PC-9 (cell line): ENCODE data around the gene P2RY13.

Experiments
- EZH2 ChIP-seq: fragments of 200-600 bp; sonication (generic); IDR thresholded peaks from 2 replicates; pipeline ENCODE4 v1.8.0; 2017; ENCODE audit warnings: antibody characterized with exemption, low read depth
- TF ChIP-seq, protein P1 (sequence below): fragments of 200-600 bp; sonication (generic); conservative IDR thresholded peaks from 2 replicates; pipeline ENCODE4 v1.6.1; 2017; ENCODE audit warnings: mixed run types, antibody characterized with exemption, mild to moderate bottlenecking, moderate library complexity

- no peak for TF ChIP-seq EZH2
- TF ChIP-seq, protein P1, sequence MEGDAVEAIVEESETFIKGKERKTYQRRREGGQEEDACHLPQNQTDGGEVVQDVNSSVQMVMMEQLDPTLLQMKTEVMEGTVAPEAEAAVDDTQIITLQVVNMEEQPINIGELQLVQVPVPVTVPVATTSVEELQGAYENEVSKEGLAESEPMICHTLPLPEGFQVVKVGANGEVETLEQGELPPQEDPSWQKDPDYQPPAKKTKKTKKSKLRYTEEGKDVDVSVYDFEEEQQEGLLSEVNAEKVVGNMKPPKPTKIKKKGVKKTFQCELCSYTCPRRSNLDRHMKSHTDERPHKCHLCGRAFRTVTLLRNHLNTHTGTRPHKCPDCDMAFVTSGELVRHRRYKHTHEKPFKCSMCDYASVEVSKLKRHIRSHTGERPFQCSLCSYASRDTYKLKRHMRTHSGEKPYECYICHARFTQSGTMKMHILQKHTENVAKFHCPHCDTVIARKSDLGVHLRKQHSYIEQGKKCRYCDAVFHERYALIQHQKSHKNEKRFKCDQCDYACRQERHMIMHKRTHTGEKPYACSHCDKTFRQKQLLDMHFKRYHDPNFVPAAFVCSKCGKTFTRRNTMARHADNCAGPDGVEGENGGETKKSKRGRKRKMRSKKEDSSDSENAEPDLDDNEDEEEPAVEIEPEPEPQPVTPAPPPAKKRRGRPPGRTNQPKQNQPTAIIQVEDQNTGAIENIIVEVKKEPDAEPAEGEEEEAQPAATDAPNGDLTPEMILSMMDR: no peak
Observed at GRCh38 chr3:151305775-151306151, 23.6 kb downstream of the P2RY13 start.
